HG02852 (cell line): Measurements from ENCODE around the gene LPIN3.

Experiments used
- ATAC-seq: cut with Tn5 transposase; IDR thresholded peaks from one replicate; pipeline ENCODE4 v1.9.1; 2021; ENCODE audit warnings: mild to moderate bottlenecking, moderate library complexity; ENCODE audit not compliant: unreplicated experiment

LPIN3 gene

GRCh38 chr20:41318271-41318649 lies 22.4 kb upstream of the LPIN3 start:
- ATAC-seq, result no peak

DNA sequence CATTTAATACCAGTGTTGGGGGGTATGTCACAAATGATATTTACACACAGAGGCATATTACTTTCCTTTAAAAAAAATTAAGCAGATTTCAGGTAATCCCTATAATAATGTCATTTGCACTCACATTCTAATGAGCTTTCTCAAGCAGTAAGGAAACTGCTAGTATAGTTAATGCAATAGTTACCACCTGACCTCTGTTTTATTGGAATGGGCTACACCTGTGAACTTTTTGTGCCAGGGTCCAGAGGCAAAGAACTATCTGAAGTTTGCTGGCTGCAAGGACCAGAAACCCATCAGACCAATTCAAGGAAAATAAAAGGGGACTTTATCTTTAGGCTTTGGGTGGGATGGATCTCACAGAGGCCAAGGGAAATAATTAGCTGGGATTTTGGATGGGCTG lies 20.2 kb upstream of the LPIN3 start:
- no peak for ATAC-seq

DNA sequence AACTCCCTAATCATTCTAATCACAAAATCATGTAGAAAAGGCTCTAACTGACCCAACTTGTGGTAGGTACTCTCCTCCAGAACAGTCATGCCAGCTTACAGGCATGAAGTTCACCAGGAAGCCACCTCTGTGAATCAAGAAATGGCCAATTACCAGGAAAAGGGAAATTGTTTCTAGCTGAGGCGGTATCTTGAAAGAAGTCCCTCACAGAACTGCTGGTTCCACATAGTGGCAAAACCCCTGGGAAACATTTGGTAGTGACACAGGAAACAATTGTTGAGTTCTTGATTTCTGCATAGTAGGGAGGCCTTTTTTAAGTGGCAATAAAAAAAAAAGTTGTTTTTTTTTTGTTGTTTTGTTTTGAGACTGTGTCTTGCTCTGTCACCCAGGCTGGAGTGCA lies 19.6 kb upstream of the LPIN3 start:
- ATAC-seq, result no peak

- ATAC-seq, result no peak
These were observed 13.4 kb upstream of the LPIN3 start for GRCh38 chr20:41327178-41327577.

DNA sequence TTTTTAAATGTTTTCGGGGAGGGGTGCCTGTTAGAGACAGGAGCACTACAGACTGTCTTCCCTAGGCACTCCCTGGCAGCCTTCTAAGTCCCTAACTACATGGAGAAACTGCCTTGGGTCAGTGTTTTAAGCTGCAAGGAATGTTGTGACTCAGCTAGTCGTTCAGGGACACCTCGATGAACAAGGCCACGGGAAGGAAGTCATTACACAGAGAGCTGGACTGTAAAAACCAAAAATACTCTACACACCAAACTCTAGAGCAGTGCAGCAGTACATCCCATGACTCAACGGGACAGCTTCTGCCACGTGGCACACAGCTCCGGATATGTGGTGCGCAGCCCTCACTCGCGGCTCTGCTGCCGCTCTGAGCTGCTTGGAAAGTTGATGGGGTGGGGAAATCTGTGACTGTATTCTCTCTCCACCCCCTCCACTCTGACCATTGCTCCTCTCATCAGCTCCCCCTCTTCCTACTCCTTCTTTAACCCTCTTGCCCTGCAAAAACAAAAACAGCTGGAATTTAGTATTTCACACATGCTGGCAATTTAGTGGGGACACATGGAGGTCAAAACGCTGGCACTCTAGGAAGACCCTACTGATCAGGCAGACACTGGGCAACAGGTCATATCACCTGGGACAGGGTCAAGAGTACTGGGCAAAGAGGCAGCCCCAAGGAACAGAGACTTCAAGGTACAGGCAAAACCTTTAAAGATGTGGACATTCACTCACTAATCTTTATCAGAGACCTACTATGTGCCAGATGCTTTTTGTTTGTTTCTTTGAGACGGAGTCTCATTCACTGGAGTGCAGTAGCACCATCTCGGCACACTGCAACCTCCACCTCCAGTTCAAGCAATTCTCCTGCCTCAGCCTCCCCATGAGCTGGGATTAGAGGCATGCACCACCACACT lies 10.9 kb upstream of the LPIN3 start:
- ATAC-seq, result peak; percentile 83

GRCh38 chr20:41330343-41330720 lies 10.3 kb upstream of the LPIN3 start:
- no peak for ATAC-seq

DNA sequence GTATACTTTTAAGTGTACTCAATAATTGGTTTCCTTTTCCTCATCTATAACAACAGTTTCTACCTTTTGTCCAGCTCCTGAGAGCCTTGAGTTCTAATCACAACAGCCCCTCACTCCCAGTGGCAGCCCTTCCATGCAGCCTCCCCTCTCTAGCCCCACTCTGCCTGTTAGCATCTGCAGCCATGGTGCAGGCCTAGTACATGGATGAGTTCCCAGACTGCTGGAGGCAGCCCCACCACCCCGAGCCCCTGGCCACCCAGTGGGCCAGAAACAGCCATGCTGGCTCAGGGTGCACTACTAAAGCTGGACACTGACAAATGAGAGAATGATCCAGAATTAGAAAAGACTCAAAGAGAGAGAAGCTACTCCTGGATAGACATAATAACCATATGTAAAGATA lies 9.7 kb upstream of the LPIN3 start:
- ATAC-seq, result no peak

DNA sequence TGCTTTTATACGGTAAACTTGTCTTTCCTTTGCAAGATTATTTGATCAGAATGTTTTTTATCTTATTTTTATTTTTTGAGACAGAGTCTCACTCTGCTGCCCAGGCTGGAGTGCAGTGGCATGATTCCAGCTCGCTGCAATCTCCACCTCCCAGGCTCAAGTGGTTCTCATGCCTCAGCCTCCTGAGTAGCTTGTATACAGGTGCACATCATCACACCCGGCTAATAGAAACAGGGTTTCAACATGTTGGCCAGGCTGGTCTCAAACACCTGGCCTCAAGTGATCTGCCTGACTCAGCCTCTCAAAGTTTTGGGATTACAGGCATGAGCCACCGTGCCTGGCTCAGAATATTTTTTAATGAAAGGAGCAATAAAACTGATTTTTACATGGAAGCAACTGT lies 8.9 kb upstream of the LPIN3 start:
- ATAC-seq, result no peak

DNA sequence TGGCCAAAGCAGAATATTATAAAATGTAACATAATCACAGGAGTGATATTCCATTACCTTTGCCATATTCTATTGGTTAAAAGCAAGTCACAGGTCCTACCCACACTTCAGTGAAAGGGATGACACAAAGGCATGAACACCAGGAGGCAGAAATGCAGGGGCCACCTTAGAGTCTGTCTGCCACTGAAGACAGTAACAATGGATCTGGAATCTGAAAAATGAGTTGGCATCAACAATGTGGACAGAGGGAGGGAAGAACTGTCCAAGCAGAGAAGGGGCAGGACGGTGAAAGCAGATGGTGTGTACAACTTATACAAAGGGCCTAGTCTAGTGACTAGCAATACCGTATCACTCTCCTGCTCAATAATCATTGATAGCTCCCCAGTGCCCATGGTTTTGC lies 6.6 kb upstream of the LPIN3 start:
- ATAC-seq, result no peak

- no peak for ATAC-seq
These were observed 5.9 kb upstream of the LPIN3 start for GRCh38 chr20:41334443-41335421.

DNA sequence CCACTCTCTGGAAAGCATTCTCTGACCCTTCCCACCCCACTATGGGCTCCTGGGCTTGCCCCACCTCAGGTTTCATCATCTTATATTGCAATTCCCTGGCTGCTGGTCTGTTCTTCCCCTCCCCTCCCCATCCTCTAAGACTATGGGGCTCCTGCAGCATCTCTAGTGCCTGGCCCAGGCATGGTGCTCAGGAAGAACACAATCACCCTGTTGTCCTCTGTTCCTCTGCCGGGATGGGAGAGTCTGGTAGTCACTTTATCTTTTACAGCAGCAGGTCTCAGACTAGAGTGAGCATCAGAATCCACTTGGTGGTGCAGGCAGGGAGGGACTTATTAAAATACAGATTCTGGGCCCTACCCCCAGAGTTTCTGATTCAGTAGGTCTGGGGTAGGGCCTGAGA lies 5.0 kb upstream of the LPIN3 start:
- ATAC-seq, result no peak

DNA sequence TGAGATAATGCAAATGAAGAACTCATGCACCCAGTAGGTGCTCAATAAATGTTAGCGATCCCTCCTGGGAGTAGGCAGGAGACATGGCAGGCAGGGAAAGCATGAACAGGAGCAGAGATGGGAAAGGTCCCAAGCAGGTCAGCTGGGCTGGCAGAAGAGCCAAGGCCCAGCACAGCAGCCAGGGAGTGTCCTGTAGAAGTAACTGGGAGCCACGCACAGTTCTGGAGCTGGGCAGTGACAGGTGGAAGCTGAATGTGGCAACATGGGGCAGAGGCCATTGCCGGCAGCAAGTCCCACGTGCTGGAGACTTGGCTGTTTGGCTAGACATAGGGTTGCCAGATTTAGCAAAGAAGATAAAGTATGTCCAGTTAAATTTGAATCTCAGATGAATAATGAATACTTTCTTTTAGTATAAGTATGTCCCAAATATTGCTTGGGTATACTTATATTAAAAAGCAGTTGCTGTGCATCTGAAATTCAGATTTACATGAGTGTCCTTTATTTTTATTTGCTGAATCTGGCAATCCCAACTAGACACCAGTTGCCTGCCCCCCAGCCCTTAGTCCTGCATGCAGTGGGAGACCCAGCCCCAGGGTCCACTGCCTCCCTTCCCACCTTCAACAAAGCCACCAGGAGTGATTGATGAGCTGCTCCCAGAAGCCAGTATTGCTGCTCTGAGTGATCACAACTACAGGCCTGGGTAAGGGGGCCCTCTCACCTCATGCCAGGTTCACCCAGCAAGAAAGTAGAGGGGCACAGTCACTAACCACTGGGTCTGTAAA lies 3.7 kb upstream of the LPIN3 start:
- ATAC-seq, result no peak

DNA sequence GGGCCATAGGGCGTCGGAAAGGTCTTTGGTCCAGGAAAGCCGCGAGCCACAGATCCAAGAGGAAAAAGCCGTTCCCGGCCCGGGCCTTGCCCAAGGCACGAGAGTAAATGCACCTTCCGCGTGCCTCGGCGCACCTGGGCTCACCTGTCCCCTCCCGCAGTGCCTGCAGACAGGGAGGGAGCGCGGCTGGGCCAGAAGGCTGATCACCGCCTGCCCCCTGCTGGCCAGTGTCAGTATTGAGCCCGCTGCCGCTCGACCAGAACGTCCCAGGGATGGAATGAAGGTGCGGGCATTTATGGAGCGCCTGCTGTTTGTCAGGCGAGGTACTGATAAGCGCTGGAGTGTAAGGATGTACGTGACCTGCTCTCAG lies 679 bp upstream of the LPIN3 start:
- peak; percentile 70 for ATAC-seq

DNA sequence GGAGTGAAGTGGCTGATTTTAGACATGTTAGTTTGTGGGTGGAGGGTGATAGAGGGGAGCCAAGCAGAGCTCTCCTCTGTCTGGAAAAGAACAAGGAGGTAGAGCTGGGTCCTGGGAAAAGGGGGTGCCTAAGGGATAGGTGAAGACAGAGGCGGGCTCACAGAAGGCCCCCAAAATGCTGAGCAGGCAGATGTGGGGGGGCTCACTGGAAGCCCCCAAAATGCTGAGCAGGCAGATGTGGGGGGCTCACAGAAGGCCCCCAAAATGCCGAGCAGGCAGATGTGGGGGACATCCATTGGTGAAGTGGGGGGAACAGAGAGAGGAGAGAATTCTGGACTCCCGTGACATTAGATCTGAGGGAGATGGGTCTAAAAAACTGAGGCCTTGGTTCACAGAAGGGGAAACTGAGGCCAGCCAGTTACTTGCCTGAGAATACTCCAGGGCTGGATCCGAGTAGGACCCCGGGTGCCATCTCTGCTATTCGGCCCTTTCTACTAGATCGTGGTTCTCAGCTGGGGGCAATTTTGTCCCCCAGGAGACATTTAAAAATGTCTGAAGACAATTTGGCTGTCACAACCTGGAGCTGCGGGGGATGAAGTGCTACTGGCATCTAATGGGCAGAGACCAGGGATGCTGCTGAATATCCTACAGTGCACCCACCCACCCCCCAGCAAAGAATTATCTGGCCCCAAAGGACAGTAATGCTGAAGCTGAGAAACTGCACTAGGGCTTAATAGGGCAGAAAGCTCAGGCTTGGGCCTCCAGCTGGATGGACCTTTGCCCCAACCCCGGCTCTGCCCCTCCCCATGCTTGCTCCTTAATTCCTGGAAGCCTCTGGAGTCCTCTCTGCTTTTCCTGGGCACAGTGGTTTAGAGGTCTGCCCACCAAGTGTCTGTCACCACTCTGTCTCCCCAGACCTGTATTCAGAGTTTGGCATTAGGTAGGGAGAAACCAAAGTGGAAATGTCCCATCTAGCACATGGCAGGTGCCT lies 2.1 kb downstream of the LPIN3 start:
- ATAC-seq, result no peak

GRCh38 chr20:41344477-41344876 lies 3.9 kb downstream of the LPIN3 start:
- no peak for ATAC-seq

GRCh38 chr20:41344938-41345728 lies 4.5 kb downstream of the LPIN3 start:
- ATAC-seq, result no peak

GRCh38 chr20:41345729-41346067 lies 5.1 kb downstream of the LPIN3 start:
- no peak for ATAC-seq

- no peak for ATAC-seq
These were observed 7.2 kb downstream of the LPIN3 start for GRCh38 chr20:41347523-41348429.
